IPS-NIHi7 (cell line): ENCODE data around the gene RBMS1.

Source experiments
- DNase-seq: peaks from one replicate; pipeline ENCODE4 v3.0.0; 2012; ENCODE audit warnings: mixed read lengths; ENCODE audit errors: extremely low spot score

Gene RBMS1

DNA sequence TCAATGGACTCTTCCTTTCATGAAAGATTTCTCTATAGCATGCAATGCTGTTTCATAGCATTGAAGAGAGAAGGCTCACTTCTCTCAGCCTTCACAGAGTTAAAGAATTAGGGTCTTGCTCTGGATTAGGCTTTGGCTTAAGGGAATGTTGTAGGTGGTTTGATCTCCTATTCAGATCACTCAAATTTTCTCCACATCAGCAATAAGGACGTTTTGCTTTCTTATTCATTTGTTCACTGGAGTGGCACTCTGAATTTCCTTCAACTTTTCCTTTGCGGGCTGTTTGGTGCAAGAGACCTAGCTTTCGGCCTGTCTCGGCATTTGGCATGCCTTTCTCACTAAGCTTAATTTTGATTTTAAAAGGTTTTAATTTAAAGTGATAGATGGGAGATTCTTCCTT lies 131.6 kb downstream of the RBMS1 start:
- DNase-seq, result no peak

DNA sequence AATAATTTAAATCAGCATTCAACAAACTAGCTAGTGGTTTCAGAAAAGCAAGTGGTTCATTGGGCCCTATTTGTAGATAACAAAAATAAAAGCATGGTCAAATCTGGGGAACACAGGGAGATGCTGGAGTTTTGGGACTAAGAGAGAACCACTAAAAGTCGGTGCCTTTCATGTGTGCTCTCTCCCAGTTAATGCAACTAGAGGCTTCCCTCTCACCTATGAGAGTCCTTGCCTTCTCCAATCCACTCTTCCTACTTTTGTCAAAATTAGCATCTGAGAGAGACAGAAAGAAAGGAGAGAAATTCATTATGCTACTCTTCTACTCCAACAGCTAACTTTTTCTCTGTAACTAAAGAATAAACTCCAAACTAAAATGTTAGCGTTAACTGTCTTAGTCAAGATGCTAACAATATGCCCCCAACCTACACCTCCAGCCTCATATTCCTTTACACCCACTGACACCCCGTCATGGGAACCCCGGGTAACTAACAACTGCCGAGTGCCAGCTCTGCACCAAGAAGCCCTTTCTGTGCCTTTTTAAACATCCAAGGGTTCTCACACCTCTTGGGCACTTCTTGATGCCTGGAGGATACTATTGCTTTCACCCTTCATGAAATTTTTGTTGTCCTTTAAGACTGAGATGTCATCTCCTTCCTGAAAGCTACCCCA lies 133.4 kb downstream of the RBMS1 start:
- no peak for DNase-seq

DNA sequence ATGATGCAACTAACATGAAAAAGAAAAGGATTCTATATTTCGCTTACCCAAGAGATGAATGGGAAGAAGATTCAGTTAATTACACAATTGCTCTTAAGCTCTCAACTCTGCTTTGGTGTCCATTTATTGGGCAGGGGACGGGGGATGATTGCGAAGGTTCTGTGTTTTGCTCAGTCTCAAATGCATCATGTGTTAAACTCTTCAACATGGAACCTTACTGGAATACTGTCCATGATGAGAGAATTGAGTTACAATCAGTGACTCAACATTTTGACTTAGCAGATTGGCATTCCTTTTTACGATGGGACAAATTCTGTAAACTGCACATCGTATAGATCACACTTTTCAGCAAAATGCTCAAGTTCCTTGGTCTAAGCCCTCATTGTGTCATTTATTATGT lies 135.6 kb downstream of the RBMS1 start:
- DNase-seq, result no peak

DNA sequence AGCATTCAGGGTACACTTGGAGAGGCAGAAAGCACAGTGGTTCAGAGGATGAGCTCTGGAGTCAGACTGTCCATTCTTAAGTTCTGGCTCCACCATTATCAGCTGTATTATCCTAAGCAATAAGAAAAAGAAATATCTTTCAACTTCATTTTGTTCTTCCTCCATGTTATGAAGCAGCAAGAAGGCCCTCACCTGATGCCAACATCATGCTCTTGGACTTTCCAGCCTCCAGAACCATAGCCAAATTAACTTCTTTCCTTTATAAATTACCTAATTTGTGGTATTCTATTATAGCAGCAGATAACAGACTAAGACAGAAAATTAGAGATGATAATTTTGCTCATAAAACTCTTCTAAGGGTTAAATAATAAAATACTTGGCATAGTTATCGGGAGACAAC lies 137.1 kb downstream of the RBMS1 start:
- DNase-seq, result no peak

DNA sequence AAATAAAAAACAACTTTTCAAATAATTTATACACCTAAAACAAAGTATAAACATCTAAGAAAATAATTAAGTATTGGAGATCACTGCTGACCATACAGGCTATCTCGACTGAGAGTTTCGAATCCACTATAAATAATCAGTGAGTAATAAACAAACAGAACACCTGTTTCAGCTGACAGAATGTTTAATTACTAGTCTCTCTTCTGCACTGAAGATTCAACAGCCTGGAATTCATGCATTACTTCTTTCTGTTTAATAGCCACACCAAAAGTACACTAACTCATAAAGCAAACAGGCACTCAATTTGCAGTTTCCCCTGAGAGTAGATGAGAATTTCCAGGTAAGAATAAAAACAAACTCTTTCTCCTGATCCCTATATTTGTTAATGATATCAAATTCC lies 138.5 kb downstream of the RBMS1 start:
- no peak for DNase-seq

DNA sequence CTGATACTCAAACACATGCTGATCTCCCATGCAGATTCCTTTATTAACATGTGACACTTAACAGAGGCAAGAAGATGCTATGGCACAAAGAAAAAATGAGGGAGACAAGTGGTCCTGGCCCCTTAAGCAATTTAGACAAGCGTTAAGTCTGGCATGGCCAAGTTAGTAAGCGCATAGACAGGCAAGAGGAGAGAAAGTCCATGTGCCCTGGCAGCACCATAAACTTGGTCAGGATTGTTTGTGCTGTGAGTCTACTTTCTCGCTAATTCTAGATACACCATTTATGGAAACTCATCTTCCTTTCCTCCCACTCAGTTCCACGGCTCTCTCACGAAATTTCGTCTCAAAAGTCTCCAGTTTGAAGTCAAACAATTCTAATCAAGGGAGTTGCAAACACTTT lies 138.9 kb downstream of the RBMS1 start:
- DNase-seq, result no peak

DNA sequence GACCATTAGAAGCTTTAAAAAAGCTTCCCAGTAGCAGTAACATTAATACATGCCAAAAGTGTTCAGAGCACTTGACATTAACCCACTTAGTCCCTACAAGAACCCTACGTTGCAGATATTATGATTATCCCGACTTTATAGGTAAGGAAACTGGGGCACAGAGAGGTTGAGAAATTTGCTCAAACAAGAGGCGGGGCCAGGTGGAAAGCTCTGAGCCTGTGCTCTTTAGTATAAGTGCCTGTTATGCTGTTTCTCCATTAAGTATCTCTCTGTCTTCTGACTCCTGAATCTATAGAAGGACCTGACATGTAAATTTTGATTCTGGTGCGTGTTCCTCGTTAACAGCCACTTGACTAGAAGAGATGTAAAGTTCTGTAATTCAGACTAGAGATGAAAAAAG lies 139.8 kb downstream of the RBMS1 start:
- no peak for DNase-seq

DNA sequence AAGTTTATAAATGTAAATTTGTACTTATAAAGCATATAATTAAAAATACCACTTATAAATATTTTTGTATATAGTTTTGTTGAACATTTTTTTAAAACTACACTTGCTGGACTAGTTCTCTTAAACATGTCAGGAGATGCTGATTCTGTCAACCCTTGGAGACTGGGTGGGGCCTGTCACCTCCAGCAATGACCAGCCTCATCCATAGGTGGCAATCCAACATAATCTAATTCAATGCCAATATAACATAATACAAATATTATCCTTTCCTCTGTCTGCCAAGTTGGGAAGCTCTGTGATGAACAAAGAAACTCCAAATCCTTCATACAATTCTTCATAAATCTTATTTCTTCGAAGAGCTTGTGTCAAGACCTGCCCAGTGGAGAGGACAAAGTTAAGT lies 140.4 kb downstream of the RBMS1 start:
- DNase-seq, result no peak

DNA sequence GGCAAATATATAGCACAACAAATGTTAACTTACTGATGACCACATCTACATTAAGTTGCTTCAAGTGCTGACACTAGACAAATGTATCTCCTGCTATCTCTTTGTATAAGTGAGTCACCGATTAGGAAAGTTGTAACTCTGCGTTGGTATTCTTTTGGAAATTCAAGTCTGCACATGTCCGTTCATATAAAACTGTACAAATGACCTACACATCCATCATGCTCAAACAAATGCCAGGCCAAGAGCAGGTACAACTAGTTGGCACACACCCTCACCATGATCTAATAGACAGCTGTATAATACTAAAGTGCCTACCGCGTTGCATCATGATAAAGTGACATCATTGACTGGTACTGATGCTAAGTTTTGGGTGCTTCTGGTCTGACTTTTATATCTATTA lies 141.1 kb downstream of the RBMS1 start:
- no peak for DNase-seq

DNA sequence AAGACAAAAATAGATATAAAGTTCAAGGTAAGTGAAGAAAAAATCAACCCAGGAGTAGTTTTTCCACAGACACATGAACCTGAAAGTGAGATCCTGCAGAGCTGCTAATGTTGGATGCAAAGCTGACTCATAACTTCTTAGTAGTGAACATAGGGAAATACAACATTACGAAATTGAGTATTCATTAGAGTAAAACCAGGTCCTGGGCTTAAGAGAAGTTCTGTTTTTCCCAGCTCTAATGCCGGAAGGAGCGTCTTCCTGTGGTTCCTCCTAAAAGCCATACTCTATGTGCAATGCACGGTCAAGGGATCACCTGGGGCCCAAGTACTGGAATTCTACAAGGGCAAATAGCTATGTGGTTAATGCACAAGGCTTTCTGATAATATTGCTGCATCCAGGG lies 141.7 kb downstream of the RBMS1 start:
- no peak for DNase-seq

DNA sequence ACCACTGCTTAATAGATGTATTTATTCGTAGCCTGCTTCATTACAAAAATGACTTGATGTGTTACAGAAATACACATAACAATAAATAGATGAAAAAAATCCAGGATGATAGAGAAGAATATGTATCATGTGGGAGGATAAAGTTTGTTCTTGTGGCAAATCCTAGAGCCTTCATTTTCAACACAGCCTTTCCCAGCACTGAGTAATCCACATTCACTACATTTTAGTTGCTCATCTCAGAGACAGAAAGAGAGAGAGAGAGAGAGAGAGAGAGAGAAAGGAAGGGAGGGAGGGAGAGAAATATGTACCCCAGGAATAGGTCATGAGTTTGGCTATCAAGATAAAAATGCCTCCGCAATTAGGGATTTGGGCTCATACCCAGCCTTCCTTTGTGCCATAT lies 144.3 kb downstream of the RBMS1 start:
- no peak for DNase-seq

DNA sequence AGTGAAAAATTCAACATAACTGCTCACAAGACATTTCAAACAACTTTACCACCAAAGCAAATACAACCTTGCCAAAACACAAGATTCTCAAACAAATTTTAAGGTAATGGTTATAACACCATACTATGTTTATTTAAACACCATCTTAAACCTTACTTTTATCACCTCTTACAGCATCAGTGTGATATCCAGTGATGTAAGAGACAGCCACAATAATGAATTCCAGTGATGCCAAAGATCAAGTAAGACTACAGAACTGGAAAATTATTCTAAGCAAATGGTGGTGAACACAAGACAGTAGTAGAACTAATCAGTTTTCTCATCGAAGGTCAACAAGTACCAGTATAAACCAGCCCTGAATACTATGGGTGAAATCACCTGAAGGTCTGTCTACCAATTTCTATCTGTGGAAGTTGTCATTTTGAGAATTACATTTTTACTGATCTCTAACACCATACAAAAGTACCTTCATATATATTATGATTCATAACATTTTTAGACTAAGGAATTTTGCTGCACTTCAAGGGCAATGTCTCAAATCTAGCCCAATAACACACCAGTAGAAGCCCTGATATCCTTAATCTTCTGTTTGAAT lies 146.2 kb downstream of the RBMS1 start:
- no peak for DNase-seq

DNA sequence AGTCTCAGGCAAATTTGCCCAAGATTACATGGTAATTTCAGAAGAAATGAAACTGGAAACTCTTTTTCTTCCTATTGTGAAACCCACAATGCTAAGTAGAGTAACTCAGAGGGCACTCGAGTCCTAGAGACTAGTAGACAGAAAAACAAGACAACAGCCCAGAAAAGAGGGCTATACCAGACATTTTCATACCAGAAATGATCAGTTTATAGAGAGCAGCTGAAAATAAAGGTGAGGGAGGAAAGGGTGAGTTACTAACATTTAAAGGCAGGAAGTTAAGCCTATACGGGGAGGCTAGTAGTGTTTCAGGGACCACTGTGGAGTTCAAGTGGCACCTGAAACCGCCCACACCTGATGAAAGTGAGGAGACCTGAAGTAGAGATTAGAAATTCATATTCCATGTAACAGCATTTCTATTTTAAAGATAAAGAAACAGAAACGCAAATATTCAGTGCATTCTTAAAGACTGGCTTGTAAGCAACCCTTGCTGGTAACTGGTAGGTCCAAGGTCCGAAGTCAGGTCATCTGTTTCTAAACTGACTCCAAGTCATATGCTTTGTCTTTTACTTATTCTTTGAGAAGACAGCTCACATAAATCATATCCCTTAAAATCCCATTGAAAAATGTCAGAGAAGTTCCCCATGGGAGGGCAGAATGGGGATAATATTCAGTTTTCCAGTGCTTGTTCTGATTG lies 148.4 kb downstream of the RBMS1 start:
- DNase-seq, result no peak

DNA sequence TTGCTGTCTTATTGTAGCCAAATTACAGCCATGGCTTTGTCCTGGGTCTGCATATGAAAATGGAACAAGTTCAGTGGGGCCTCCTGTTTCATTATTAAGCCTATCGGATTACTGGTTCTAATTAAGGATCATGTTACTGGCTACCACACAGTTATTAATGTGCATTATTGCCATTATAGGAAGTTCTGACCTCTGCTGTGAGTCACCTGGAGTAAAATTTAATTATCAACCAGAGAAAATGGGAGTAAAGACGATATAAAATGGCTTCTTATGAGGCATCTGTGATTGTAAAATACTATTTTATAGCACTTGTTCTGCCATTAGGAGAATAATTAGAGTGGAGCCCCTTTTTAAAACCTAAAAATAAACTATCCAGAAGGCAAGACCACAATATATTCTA lies 150.2 kb downstream of the RBMS1 start:
- DNase-seq, result no peak

DNA sequence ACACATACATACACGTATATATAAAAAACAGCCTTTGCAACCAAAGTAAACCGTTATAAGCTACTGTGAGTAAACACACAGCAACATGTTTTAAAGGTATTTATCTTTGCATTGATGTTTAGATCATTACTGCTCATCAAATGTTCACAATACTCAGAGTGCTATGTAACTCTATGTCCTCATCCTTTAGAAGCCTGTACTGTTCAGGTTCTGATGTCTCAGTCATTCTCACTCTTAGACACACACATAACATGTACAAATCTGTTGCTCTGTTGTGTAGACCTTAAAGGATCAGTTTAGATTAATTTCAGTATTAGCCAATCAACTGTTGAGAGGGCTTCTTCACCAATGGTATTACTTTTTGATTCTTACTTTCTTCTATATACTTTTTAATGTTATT lies 153.9 kb downstream of the RBMS1 start:
- no peak for DNase-seq

DNA sequence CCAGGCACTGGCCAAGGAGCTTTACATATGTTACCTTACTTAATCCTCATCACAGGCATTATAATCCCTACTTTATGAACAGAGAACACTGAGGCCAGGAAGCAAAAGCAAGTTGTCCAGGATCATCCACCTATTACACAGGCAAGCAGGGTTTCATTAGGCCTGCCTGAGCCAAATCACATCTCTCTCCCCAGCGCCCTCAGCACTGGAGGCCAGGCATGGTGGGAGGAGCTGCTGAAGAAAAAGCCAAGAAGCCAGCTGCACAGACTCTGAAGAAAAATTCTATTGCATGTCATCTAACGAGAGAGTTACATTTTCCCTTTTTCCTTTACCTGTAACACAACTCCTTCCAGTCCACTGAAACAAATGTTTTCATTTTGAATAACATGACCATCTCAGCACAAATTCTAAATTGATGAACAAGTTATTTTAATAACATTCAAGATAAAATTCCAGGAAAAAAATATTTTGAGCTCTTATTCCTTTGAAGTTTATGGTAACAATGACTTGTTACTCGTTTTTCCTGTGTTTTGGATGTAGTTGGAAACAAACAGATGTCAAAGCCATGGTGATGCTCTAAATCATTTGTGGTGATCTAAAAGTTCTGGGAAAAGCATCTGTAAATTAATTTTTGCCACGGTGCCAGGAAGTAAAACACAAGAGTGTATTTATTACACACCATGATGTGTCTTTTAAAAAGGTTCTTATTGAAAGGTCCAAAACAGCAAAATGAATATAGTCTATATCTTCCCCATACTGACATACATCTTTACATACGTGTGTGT lies 154.5 kb downstream of the RBMS1 start:
- no peak for DNase-seq

DNA sequence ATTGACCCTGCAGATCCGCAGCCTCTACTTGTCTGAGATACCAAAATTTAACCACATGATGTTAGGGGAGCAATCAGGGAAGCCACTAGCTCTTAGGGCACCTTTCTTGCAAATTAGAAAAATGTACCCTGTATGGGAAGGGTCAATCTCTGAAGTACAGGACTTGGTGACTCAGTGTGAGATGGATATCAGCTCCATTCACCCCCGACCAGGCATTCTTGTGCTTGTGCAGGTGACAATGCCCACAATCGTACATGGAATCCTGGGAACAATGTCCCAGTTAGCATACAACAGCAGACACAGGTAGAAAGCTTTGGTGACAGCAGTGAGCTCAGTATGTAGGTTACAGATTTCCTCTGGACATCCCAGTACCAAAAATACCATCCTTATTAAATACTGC lies 155.9 kb downstream of the RBMS1 start:
- DNase-seq, result no peak

DNA sequence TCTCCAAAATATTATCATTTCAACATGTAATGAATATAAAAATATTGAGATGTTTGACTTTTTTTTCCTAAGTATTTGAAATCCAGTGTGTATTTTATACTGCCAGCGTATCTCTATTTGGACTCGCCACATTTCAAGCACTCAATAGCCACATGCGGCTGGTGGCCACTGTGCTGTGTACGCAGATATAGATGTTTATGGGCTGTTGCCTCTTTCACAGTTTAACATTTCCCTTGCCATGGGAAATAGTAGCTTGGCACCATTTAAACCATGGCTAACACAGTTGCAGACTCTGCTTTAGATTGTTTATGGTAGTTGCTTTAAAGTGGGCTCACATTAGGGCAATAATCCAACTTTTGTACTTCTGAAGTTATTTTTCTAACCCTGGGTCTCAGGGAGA lies 157.0 kb downstream of the RBMS1 start:
- DNase-seq, result no peak

DNA sequence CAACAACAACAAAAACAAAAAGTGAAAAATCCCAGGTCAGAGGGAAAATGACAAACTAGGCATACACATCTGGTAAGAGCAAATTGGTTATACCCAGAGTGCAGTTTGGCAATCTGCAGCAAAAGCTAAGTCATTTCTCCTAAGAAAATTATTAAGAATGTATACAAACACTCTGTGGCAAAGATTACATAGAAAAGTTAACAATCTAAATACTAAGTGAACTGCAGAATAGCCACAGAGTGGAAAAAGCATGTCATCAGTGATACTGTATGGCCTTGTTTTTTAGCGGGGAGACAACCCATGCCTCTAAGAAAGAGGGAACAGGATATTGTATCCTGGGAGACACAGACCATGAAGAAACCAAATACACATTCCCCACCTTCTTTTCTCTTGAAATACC lies 157.5 kb downstream of the RBMS1 start:
- DNase-seq, result no peak

DNA sequence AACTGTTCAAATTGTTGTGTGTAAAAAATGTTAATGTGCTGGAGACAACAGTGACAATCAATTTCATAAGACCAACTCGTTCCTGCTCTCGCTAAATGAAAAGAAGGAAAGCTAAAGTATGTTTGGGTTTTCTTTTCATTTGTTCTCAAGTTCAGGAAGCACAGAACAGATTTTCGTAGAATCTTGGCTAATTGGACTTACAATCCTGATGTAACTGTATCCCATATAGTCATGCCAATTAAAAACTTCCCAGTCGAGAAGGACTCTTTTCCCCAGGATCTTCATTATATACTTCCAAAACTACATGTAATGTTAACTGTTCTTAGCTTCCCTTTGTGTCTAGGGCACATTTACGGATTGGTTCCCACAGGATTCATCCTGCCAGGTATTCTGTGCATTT lies 158.2 kb downstream of the RBMS1 start:
- no peak for DNase-seq

DNA sequence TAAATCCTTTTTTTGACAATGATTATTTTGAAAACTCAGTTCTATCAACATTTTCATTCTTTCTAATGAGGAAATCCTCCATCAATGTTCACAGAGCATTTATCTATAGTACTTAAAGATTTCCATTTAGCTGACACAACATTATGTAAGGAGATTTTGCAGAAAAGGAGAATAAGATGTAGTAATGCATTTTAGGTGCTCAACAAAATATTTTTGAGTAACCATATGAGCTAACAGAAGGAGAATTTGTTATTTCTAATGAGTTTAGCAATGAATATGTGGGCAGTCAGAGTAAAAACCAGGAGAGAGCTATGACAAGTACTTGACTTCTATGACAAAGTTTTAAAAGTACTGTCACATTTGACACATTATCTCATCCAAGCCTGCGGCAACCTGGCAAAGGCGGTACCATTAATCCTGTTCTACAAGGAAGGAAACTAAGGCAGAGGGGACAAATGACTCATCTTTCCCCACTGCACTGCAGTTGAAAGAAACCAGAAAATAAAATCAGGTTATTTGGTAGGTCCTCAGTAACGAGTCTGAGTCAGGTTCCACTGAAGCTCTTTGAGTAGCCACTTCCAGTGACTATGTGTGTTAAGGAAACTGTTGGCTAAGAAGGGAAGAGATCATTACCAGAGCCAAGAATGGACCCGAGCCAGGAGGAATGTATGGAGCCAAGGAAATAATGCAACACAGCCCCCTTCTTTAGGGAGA lies 159.4 kb downstream of the RBMS1 start:
- DNase-seq, result no peak
